Measurements from ENCODE around the gene CIT.

GRCh38 chr12:119835068-119835467 lies 42.1 kb downstream of the CIT start:
- TF ChIP-seq, protein P1, sequence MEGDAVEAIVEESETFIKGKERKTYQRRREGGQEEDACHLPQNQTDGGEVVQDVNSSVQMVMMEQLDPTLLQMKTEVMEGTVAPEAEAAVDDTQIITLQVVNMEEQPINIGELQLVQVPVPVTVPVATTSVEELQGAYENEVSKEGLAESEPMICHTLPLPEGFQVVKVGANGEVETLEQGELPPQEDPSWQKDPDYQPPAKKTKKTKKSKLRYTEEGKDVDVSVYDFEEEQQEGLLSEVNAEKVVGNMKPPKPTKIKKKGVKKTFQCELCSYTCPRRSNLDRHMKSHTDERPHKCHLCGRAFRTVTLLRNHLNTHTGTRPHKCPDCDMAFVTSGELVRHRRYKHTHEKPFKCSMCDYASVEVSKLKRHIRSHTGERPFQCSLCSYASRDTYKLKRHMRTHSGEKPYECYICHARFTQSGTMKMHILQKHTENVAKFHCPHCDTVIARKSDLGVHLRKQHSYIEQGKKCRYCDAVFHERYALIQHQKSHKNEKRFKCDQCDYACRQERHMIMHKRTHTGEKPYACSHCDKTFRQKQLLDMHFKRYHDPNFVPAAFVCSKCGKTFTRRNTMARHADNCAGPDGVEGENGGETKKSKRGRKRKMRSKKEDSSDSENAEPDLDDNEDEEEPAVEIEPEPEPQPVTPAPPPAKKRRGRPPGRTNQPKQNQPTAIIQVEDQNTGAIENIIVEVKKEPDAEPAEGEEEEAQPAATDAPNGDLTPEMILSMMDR (IDR thresholded peaks at IDR 0.05) = no peak
- TF ChIP-seq POLR2A (IDR thresholded peaks at IDR 0.05) = no peak

Measured in body of pancreas (tissue), 4 donors.